Right ventricle myocardium superior (tissue), 1 donor: ENCODE results near the gene ASNSD1. TPM values are rescaled to one million over a fixed set of nuclear protein-coding genes. Genes with fewer than 3 reads are reported as not detected.
"Not testable (repeated sequence)": the region's sequence is repeated elsewhere in the genome, so short reads cannot be mapped to it uniquely, and the experiment has no call there.

ENCODE experiments used
- ATAC-seq: fragments of 200-7000 bp; cut with Tn5 transposase; one replicate; pipeline ENCODE4 v1.9.1; 2020; ENCODE audit warnings: mild to moderate bottlenecking; ENCODE audit not compliant: poor library complexity
- DNase-seq: peaks from one replicate; pipeline ENCODE4 v3.0.0-alpha.2; 2020
- intact Hi-C: fragments of 100-400 bp; cut with DNase I; formaldehyde crosslinking; loops from one replicate; pipeline ENCODE4 v1.11.2; 2022
- total RNA-seq: library from RNA; stranded (reverse); fragmentation: NEBNext Ultra II Directional; extraction: Animal tissue kit (Norgen Biotek cat#: 25700); gene quantifications from one replicate; pipeline ENCODE4 v1.2.1, GENCODE V29; 2021
- donor health status: DM: no; HTN: yes; CAD: no; lungs with severe emphysema.

Gene ASNSD1
- total RNA-seq, 1 donor from 2014 or later, result 37.9 TPM

GRCh38 chr2:189639007-189639609 lies 22.2 kb upstream of the ASNSD1 start:
- DNase-seq, result no peak
- intact Hi-C loops, result no loop called here
- no peak for ATAC-seq

- DNase-seq (no peak), ATAC-seq (no peak)
- intact Hi-C loops, result no loop called here
Observed at GRCh38 chr2:189641002-189641401, 20.3 kb upstream of the ASNSD1 start.

- ATAC-seq, result no peak
- intact Hi-C loops, result no loop called here
- no peak for DNase-seq
Observed at GRCh38 chr2:189641590-189641989, 19.7 kb upstream of the ASNSD1 start.

- ATAC-seq, result no peak
- intact Hi-C loops, result no loop called here
- no peak for DNase-seq
Observed at GRCh38 chr2:189646521-189646920, 14.7 kb upstream of the ASNSD1 start.

GRCh38 chr2:189648846-189649509 lies 12.3 kb upstream of the ASNSD1 start:
- no peak for ATAC-seq
- intact Hi-C loops, result no loop called here
- DNase-seq, result no peak

GRCh38 chr2:189651284-189651683 lies 10.0 kb upstream of the ASNSD1 start:
- DNase-seq (no peak), ATAC-seq (no peak)
- intact Hi-C loops, result no loop called here

GRCh38 chr2:189653464-189653863 lies 7.8 kb upstream of the ASNSD1 start:
- ATAC-seq, DNase-seq, intact Hi-C loops: not testable (repeated sequence)

- intact Hi-C loops, result no loop called here
- no peak for ATAC-seq
Observed at GRCh38 chr2:189654641-189655040, 6.6 kb upstream of the ASNSD1 start.

GRCh38 chr2:189657867-189658266 lies 3.4 kb upstream of the ASNSD1 start:
- DNase-seq (no peak), ATAC-seq (peak; percentile 4)
- intact Hi-C loops, result no loop called here

More at GRCh38 chr2:189654641-189655040, 6.6 kb upstream of the ASNSD1 start:
- DNase-seq, result no peak

GRCh38 chr2:189658306-189659212 lies 2.7 kb upstream of the ASNSD1 start:
- intact Hi-C loops, result no loop called here
- no peak for ATAC-seq
- no peak for DNase-seq

- DNase-seq (no peak), ATAC-seq (no peak)
- intact Hi-C loops, result loop anchor here (2.0 kb wide), 1 partner anchor 39 kb away; no protein-coding TSS in a partner anchor
Observed at GRCh38 chr2:189659734-189660133, 1.5 kb upstream of the ASNSD1 start.

- DNase-seq, result no peak
- no peak for ATAC-seq
- intact Hi-C loops, result loop anchor here (2.0 kb wide), 1 partner anchor 38 kb away; no protein-coding TSS in a partner anchor
Observed at GRCh38 chr2:189660803-189661147, 484 bp upstream of the ASNSD1 start.

GRCh38 chr2:189661957-189662321 lies 680 bp downstream of the ASNSD1 start:
- DNase-seq (no peak), ATAC-seq (no peak)
- intact Hi-C loops, result loop anchor here (2.0 kb wide), 1 partner anchor 37 kb away; no protein-coding TSS in a partner anchor

- intact Hi-C loops, result no loop called here
- DNase-seq (no peak), ATAC-seq (no peak)
Observed at GRCh38 chr2:189662669-189663226, 1.5 kb downstream of the ASNSD1 start.

GRCh38 chr2:189663319-189663718 lies 2.1 kb downstream of the ASNSD1 start:
- intact Hi-C loops, DNase-seq, ATAC-seq: not testable (repeated sequence)

GRCh38 chr2:189669913-189670312 lies 8.7 kb downstream of the ASNSD1 start:
- ATAC-seq (no peak), DNase-seq (no peak)
- intact Hi-C loops, result loop anchor here (10.0 kb wide), 1 partner anchor 95 kb away; the partner anchor contains the start of gene OSGEPL1

- intact Hi-C loops, result loop anchor here (10.0 kb wide), 1 partner anchor 91 kb away; the partner anchor contains the start of gene OSGEPL1
- ATAC-seq, result peak; percentile 5
- no peak for DNase-seq
Observed at GRCh38 chr2:189673661-189674373, 12.6 kb downstream of the ASNSD1 start.

- DNase-seq, result peak; percentile 95
- intact Hi-C loops, result loop anchor here (10.0 kb wide), 1 partner anchor 90 kb away; the partner anchor contains the start of gene OSGEPL1
- ATAC-seq, result peak; percentile 99
Observed at GRCh38 chr2:189674374-189675112, 13.3 kb downstream of the ASNSD1 start, which contains the start of gene ANKAR. TSS of gene ANKAR (plus strand) at chr2:189674670. CDS start at chr2:189676491, 1,821 bp downstream.
